ENCODE measurements around the gene COPG1. TPM values are rescaled to one million over a fixed set of nuclear protein-coding genes. Genes with fewer than 3 reads are reported as not detected.

Gene COPG1
- total and polyA plus RNA-seq, 9 of the 15 experiments (the other 6 are each of a cell fraction or from before 2014, with no cell fraction given) = 40.3 to 105 (median 62.4) TPM

DNA sequence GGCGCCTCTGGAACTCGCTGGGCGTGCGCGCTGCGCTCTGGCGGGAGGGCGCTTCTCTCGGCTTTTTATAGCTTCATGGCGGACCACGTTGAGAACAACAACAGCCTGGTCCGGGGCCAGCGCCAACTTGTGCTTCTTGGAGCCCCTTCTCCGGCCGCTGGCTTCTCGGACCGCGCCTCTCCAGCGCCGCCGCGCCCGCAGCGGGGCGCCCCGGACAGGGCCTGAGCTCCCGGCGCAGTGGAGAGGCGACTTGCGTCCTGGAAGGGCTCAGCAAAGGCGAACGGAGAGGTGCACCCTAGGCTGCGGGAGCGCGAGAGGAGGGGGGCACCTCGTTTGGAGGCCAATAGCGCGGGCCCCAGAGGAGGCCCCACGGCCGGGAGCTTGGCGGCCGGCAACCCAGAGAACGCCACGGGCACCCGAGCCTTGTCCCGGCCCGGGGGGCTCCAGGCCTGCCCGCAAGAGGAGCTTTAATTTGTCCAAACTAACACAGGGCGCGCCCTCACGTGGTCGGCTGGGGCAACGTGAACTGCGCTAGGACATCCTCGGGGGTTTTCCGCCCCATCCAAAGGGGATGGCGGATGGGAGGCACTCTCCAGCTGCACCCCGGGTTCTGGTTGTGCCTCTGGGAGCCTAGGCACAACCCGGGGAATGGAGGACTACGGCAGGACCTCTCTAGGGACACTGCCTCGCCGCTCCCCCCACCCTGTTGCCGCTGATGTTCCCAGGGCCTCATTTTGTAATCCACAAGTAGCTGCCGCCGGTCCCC lies 67.0 kb downstream of the COPG1 start (continued):
- no peak for TF ChIP-seq ZSCAN29 (IDR thresholded peaks at IDR 0.05)
- TF ChIP-seq, protein P1, sequence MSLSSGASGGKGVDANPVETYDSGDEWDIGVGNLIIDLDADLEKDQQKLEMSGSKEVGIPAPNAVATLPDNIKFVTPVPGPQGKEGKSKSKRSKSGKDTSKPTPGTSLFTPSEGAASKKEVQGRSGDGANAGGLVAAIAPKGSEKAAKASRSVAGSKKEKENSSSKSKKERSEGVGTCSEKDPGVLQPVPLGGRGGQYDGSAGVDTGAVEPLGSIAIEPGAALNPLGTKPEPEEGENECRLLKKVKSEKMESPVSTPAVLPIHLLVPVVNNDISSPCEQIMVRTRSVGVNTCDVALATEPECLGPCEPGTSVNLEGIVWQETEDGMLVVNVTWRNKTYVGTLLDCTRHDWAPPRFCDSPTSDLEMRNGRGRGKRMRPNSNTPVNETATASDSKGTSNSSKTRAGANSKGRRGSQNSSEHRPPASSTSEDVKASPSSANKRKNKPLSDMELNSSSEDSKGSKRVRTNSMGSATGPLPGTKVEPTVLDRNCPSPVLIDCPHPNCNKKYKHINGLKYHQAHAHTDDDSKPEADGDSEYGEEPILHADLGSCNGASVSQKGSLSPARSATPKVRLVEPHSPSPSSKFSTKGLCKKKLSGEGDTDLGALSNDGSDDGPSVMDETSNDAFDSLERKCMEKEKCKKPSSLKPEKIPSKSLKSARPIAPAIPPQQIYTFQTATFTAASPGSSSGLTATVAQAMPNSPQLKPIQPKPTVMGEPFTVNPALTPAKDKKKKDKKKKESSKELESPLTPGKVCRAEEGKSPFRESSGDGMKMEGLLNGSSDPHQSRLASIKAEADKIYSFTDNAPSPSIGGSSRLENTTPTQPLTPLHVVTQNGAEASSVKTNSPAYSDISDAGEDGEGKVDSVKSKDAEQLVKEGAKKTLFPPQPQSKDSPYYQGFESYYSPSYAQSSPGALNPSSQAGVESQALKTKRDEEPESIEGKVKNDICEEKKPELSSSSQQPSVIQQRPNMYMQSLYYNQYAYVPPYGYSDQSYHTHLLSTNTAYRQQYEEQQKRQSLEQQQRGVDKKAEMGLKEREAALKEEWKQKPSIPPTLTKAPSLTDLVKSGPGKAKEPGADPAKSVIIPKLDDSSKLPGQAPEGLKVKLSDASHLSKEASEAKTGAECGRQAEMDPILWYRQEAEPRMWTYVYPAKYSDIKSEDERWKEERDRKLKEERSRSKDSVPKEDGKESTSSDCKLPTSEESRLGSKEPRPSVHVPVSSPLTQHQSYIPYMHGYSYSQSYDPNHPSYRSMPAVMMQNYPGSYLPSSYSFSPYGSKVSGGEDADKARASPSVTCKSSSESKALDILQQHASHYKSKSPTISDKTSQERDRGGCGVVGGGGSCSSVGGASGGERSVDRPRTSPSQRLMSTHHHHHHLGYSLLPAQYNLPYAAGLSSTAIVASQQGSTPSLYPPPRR (CRISPR knock-in tag; IDR thresholded peaks at IDR 0.05; ENCODE audit: borderline replicate concordance) = no peak
- peak; percentile 87 for TF ChIP-seq GTF2E2 (tag; IDR thresholded peaks at IDR 0.05)
- TF ChIP-seq FOSL1 (tag; conservative IDR thresholded peaks at IDR 0.05) = 0 out of 2 replicates have a peak, but pooled peaks have one; percentile 16
- no peak for TF ChIP-seq E2F5 (CRISPR knock-in tag; IDR thresholded peaks at IDR 0.05)
- TF ChIP-seq SP1 (CRISPR knock-in tag; IDR thresholded peaks at IDR 0.05) = peak; percentile 48; the same call in 1 of the 2 replicates
- TF ChIP-seq CC2D1A (IDR thresholded peaks at IDR 0.05) = no peak
- peak; percentile 39; the same call in 1 of the 2 replicates for TF ChIP-seq PHF8 (IDR thresholded peaks at IDR 0.05; ENCODE audit: borderline replicate concordance, low read length)
- TF ChIP-seq E2F8 (IDR thresholded peaks at IDR 0.05; ENCODE audit: low read depth, partially characterized antibody) = no peak
- TF ChIP-seq BRD9 (IDR thresholded peaks at IDR 0.05; ENCODE audit: low read depth, partially characterized antibody) = no peak
- 0 out of 2 replicates have a peak, but pooled peaks have one; percentile 34 for TF ChIP-seq ZNF766 (CRISPR knock-in tag; conservative IDR thresholded peaks at IDR 0.05)
- TF ChIP-seq RBM34 (IDR thresholded peaks at IDR 0.05; ENCODE audit: borderline replicate concordance, insufficient read depth, low read length) = no peak
- TF ChIP-seq, protein P2, sequence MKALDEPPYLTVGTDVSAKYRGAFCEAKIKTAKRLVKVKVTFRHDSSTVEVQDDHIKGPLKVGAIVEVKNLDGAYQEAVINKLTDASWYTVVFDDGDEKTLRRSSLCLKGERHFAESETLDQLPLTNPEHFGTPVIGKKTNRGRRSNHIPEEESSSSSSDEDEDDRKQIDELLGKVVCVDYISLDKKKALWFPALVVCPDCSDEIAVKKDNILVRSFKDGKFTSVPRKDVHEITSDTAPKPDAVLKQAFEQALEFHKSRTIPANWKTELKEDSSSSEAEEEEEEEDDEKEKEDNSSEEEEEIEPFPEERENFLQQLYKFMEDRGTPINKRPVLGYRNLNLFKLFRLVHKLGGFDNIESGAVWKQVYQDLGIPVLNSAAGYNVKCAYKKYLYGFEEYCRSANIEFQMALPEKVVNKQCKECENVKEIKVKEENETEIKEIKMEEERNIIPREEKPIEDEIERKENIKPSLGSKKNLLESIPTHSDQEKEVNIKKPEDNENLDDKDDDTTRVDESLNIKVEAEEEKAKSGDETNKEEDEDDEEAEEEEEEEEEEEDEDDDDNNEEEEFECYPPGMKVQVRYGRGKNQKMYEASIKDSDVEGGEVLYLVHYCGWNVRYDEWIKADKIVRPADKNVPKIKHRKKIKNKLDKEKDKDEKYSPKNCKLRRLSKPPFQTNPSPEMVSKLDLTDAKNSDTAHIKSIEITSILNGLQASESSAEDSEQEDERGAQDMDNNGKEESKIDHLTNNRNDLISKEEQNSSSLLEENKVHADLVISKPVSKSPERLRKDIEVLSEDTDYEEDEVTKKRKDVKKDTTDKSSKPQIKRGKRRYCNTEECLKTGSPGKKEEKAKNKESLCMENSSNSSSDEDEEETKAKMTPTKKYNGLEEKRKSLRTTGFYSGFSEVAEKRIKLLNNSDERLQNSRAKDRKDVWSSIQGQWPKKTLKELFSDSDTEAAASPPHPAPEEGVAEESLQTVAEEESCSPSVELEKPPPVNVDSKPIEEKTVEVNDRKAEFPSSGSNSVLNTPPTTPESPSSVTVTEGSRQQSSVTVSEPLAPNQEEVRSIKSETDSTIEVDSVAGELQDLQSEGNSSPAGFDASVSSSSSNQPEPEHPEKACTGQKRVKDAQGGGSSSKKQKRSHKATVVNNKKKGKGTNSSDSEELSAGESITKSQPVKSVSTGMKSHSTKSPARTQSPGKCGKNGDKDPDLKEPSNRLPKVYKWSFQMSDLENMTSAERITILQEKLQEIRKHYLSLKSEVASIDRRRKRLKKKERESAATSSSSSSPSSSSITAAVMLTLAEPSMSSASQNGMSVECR (CRISPR knock-in tag; IDR thresholded peaks at IDR 0.05) = no peak
- peak; percentile 64 for TF ChIP-seq NFIC (IDR thresholded peaks at IDR 0.05)

All from K562 (cell line).